H9 (cell line): Measurements from ENCODE around the gene VAMP2. TPM values are rescaled to one million over a fixed set of nuclear protein-coding genes. Genes with fewer than 3 reads are reported as not detected.

Experiments
- DNase-seq: peaks from one replicate; pipeline ENCODE4 v3.0.0-alpha.2; 2017
- H2AFZ ChIP-seq: one replicate; pipeline ENCODE4 v1.6.1; 2013; ENCODE audit warnings: mild to moderate bottlenecking, low read length, control low read depth, moderate library complexity
- H2AK5ac ChIP-seq: 2 replicates; pipeline ENCODE4 v1.6.1; 2013; ENCODE audit warnings: low read length, control low read depth, mixed read lengths; ENCODE audit not compliant: insufficient read length
- H2BK120ac ChIP-seq: one replicate; pipeline ENCODE4 v1.6.1; 2013; ENCODE audit warnings: low read depth, mild to moderate bottlenecking, low read length, control low read depth, inconsistent platforms; ENCODE audit not compliant: poor library complexity, severe bottlenecking
- H2BK12ac ChIP-seq: 2 replicates; pipeline ENCODE4 v1.6.1; 2013; ENCODE audit warnings: low read length, control low read depth, mixed read lengths, low read depth; ENCODE audit not compliant: insufficient read length
- H2BK15ac ChIP-seq: 2 replicates; pipeline ENCODE4 v1.6.1; 2013; ENCODE audit warnings: low read depth, low read length, control low read depth
- H2BK20ac ChIP-seq: one replicate; pipeline ENCODE4 v1.6.1; 2013; ENCODE audit warnings: low read depth, mild to moderate bottlenecking, low read length, control low read depth, inconsistent platforms; ENCODE audit not compliant: poor library complexity, severe bottlenecking
- H2BK5ac ChIP-seq: 2 replicates; pipeline ENCODE4 v1.6.1; 2013; ENCODE audit warnings: low read length, control low read depth, mixed read lengths; ENCODE audit not compliant: insufficient read length
- H3K14ac ChIP-seq: 2 replicates; pipeline ENCODE4 v1.6.1; 2013; ENCODE audit warnings: low read length, control low read depth; ENCODE audit not compliant: insufficient read depth
- H3K18ac ChIP-seq: 2 replicates; pipeline ENCODE4 v1.6.1; 2013; ENCODE audit warnings: low read depth, mild to moderate bottlenecking, mixed read lengths, low read length, control low read depth; ENCODE audit not compliant: insufficient read length
- H3K23ac ChIP-seq: 2 replicates; pipeline ENCODE4 v1.6.1; 2013; ENCODE audit warnings: low read length, control low read depth, mixed read lengths, low read depth; ENCODE audit not compliant: insufficient read length
- H3K23me2 ChIP-seq: 2 replicates; pipeline ENCODE4 v1.6.1; 2013; ENCODE audit warnings: low read depth, mild to moderate bottlenecking, mixed read lengths, low read length, control low read depth; ENCODE audit not compliant: insufficient read length, poor library complexity, severe bottlenecking
- H3K27ac ChIP-seq: 2 replicates; pipeline ENCODE4 v1.5.1; 2013; ENCODE audit warnings: low read length, control low read depth, mixed read lengths, low read depth; ENCODE audit not compliant: insufficient read length
- H3K27me3 ChIP-seq: 2 replicates; pipeline ENCODE4 v1.6.1; 2013; ENCODE audit warnings: low read length, control low read depth, inconsistent platforms; ENCODE audit not compliant: insufficient read depth
- H3K4ac ChIP-seq: 2 replicates; pipeline ENCODE4 v1.6.1; 2013; ENCODE audit warnings: low read depth, mild to moderate bottlenecking, control low read depth, inconsistent platforms, low read length, moderate library complexity
- H3K4me1 ChIP-seq: 2 replicates; pipeline ENCODE4 v1.6.1; 2013; ENCODE audit warnings: low read length, control low read depth, inconsistent platforms; ENCODE audit not compliant: insufficient read depth
- H3K4me2 ChIP-seq: 2 replicates; pipeline ENCODE4 v1.6.1; 2013; ENCODE audit warnings: low read length, control low read depth, mixed read lengths; ENCODE audit not compliant: insufficient read length, insufficient read depth
- H3K56ac ChIP-seq: 2 replicates; pipeline ENCODE4 v1.6.1; 2013; ENCODE audit warnings: low read depth, mild to moderate bottlenecking, mixed read lengths, low read length, control low read depth; ENCODE audit not compliant: insufficient read length
- H3K79me1 ChIP-seq: 2 replicates; pipeline ENCODE4 v1.6.1; 2013; ENCODE audit warnings: low read depth, mild to moderate bottlenecking, moderate library complexity, low read length, control low read depth, inconsistent platforms; ENCODE audit not compliant: insufficient read depth, poor library complexity, severe bottlenecking
- H3K79me2 ChIP-seq: 2 replicates; pipeline ENCODE4 v1.6.1; 2013; ENCODE audit warnings: low read length, control low read depth, inconsistent platforms; ENCODE audit not compliant: insufficient read depth
- H3K9ac ChIP-seq: 2 replicates; pipeline ENCODE4 v1.6.1; 2013; ENCODE audit warnings: low read length, control low read depth, mixed read lengths; ENCODE audit not compliant: insufficient read length; ENCODE audit errors: extremely low read depth
- H3K9me3 ChIP-seq: one replicate; pipeline ENCODE4 v1.6.1; 2013; ENCODE audit warnings: low read depth, low read length, inconsistent platforms; ENCODE audit not compliant: control insufficient read depth
- H3T11ph ChIP-seq: one replicate; pipeline ENCODE4 v1.6.1; 2013; ENCODE audit warnings: mild to moderate bottlenecking, low read length, control low read depth, inconsistent platforms
- H4K20me1 ChIP-seq: one replicate; pipeline ENCODE4 v1.6.1; 2013; ENCODE audit not compliant: control insufficient read depth, insufficient read length, insufficient read depth
- H4K5ac ChIP-seq: 2 replicates; pipeline ENCODE4 v1.6.1; 2013; ENCODE audit warnings: low read depth, mild to moderate bottlenecking, mixed read lengths, low read length, control low read depth; ENCODE audit not compliant: insufficient read length
- H4K8ac ChIP-seq: replicated peaks from 2 replicates; pipeline ENCODE4 v1.6.1; 2013; ENCODE audit warnings: low read length, control low read depth, mixed read lengths, low read depth; ENCODE audit not compliant: insufficient read length
- H4K91ac ChIP-seq: 2 replicates; pipeline ENCODE4 v1.6.1; 2013; ENCODE audit warnings: low read depth, mild to moderate bottlenecking, moderate library complexity, mixed read lengths, low read length, control low read depth; ENCODE audit not compliant: insufficient read length
- H3K27ac Mint-ChIP-seq, 3 experiments: 2 replicates in 2 of 3; 3 replicates in 1 of 3; pipeline ENCODE4 v1.8.0; 2020 to 2021; ENCODE audit warnings: mixed read lengths in 3 of 3, mild to moderate bottlenecking in 1 of 3, moderate library complexity in 1 of 3
- H3K27me3 Mint-ChIP-seq: 2 replicates; pipeline ENCODE4 v1.8.0; 2021; ENCODE audit warnings: low read depth, mild to moderate bottlenecking, moderate library complexity, mixed read lengths
- H3K36me3 Mint-ChIP-seq, 3 experiments: 2 replicates in 2 of 3; 3 replicates in 1 of 3; pipeline ENCODE4 v1.8.0; 2020 to 2021; ENCODE audit warnings: low read depth in 3 of 3, mixed read lengths in 3 of 3; ENCODE audit not compliant: insufficient read depth in 1 of 3
- H3K4me1 Mint-ChIP-seq, 2 experiments: 2 replicates each; pipeline ENCODE4 v1.8.0; 2020; ENCODE audit warnings: mixed read lengths in 2 of 2
- H3K4me3 Mint-ChIP-seq, 2 experiments: 2 replicates in 1 of 2; 3 replicates in 1 of 2; pipeline ENCODE4 v1.8.0; 2020 to 2021; ENCODE audit warnings: mild to moderate bottlenecking in 2 of 2, mixed read lengths in 2 of 2, moderate library complexity in 1 of 2
- H3K9me3 Mint-ChIP-seq, 2 experiments: 2 replicates in 1 of 2; 3 replicates in 1 of 2; pipeline ENCODE4 v1.8.0; 2020; ENCODE audit warnings: mild to moderate bottlenecking in 2 of 2, mixed read lengths in 2 of 2, moderate library complexity in 1 of 2
- WGBS: extraction: QIAGEN DNeasy Blood & Tissue Kit; methylation state at CpG from one replicate; pipeline ENCODE4 v1.1.7; 2013; ENCODE audit warnings: missing lambda C conversion rate, low lambda C conversion rate, mixed read lengths; ENCODE audit not compliant: insufficient read length; ENCODE audit errors: extremely low coverage; 5-methylcytosine and 5-hydroxymethylcytosine counted together
- total RNA-seq: library from RNA; stranded (reverse); gene quantifications from 2 replicates; pipeline ENCODE4 v1.2.1, GENCODE V29; 2021
- TF ChIP-seq, protein P1 (sequence below): fragments of 200-600 bp; sonication (generic); conservative IDR thresholded peaks from 3 replicates; pipeline ENCODE4 v1.8.0; 2021; ENCODE audit warnings: antibody characterized with exemption, mild to moderate bottlenecking

VAMP2 gene
- total RNA-seq, 1 experiment from 2014 or later: 22.8 TPM

- no peaks in the 10 kb centered on the region for H4K20me1 ChIP-seq
- no peak overlapping the region for H4K8ac ChIP-seq
- H3T11ph ChIP-seq: no peak overlapping the region
- H3K18ac ChIP-seq: no peak overlapping the region
- H2AK5ac ChIP-seq: no peak overlapping the region
- no peaks in the 10 kb centered on the region for H3K9me3 Mint-ChIP-seq
- H3K14ac ChIP-seq: no peak overlapping the region
- no peak overlapping the region for H2BK5ac ChIP-seq
- H3K79me2 ChIP-seq: no peaks in the 10 kb centered on the region
- no peak overlapping the region for H2BK15ac ChIP-seq
- H3K4me2 ChIP-seq: no peak overlapping the region
- H2BK20ac ChIP-seq: no peak overlapping the region
- H3K27me3 ChIP-seq: no peaks in the 10 kb centered on the region
- no peak overlapping the region for H3K56ac ChIP-seq
- DNase-seq: no peak
- 0 out of 4 replicates have a peak, but pooled peaks cover 0 to 2% of the 10 kb centered on the region in 2 experiments for H3K4me1 Mint-ChIP-seq
- no peak overlapping the region for H3K4ac ChIP-seq
- no peak overlapping the region for H2BK120ac ChIP-seq
- no peak overlapping the region for H3K27ac ChIP-seq
- H2BK12ac ChIP-seq: no peak overlapping the region
- H3K9me3 ChIP-seq: no peaks in the 10 kb centered on the region
- H3K36me3 Mint-ChIP-seq: peaks cover 29 to 72% (median 50%) of the 10 kb centered on the region in 3 experiments
- H3K4me1 ChIP-seq: no peaks in the 10 kb centered on the region
- no peaks in the 10 kb centered on the region for H3K79me1 ChIP-seq
- TF ChIP-seq, protein P1, sequence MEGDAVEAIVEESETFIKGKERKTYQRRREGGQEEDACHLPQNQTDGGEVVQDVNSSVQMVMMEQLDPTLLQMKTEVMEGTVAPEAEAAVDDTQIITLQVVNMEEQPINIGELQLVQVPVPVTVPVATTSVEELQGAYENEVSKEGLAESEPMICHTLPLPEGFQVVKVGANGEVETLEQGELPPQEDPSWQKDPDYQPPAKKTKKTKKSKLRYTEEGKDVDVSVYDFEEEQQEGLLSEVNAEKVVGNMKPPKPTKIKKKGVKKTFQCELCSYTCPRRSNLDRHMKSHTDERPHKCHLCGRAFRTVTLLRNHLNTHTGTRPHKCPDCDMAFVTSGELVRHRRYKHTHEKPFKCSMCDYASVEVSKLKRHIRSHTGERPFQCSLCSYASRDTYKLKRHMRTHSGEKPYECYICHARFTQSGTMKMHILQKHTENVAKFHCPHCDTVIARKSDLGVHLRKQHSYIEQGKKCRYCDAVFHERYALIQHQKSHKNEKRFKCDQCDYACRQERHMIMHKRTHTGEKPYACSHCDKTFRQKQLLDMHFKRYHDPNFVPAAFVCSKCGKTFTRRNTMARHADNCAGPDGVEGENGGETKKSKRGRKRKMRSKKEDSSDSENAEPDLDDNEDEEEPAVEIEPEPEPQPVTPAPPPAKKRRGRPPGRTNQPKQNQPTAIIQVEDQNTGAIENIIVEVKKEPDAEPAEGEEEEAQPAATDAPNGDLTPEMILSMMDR: no peak
- H3K27ac Mint-ChIP-seq: no peak overlapping the region
- no peak overlapping the region for H4K5ac ChIP-seq
- peaks cover 3% of the 10 kb centered on the region; the same call in 1 of the 2 replicates for H3K27me3 Mint-ChIP-seq
- peaks cover 3% of the 10 kb centered on the region for H3K23me2 ChIP-seq
- no peak overlapping the region for H3K23ac ChIP-seq
- H4K91ac ChIP-seq: no peak overlapping the region
- no CpG with 5 or more reads among the region's 15 CpGs for WGBS
- 0 out of 5 replicates have a peak overlapping the region, but pooled peaks of 1 of the 2 experiments have one; percentile 7 for H3K4me3 Mint-ChIP-seq
- H3K9ac ChIP-seq: no peak overlapping the region
- H2AFZ ChIP-seq: no peak overlapping the region
These were observed 19.7 kb downstream of the VAMP2 start for GRCh38 chr17:8142887-8143580.
